Mesodermal cell (in vitro differentiated cells): Measurements from ENCODE around the gene CSF3.

Experiments used
- H3K27ac ChIP-seq: 2 replicates; pipeline ENCODE4 v1.7.0; 2013; ENCODE audit warnings: mild to moderate bottlenecking, low read depth, low read length, moderate library complexity; ENCODE audit not compliant: severe bottlenecking
- H3K36me3 ChIP-seq: 2 replicates; pipeline ENCODE4 v1.7.1; 2013; ENCODE audit warnings: mild to moderate bottlenecking, low read length, moderate library complexity; ENCODE audit not compliant: control insufficient read depth, insufficient read depth
- H3K4me1 ChIP-seq: one replicate; pipeline ENCODE4 v1.7.1; 2013; ENCODE audit warnings: mild to moderate bottlenecking, low read length; ENCODE audit not compliant: insufficient read depth, control insufficient read depth, poor library complexity, severe bottlenecking
- H3K4me3 ChIP-seq: 2 replicates; pipeline ENCODE4 v1.7.0; 2013; ENCODE audit warnings: low read length, control low read depth, mild to moderate bottlenecking; ENCODE audit not compliant: insufficient read depth, poor library complexity, severe bottlenecking; ENCODE audit errors: extremely low read depth
- H3K9me3 ChIP-seq: 2 replicates; pipeline ENCODE4 v1.7.1; 2013; ENCODE audit warnings: mild to moderate bottlenecking, low read length, moderate library complexity; ENCODE audit not compliant: control insufficient read depth
- WGBS, 2 experiments: methylation state at CpG; one replicate each; pipeline ENCODE4 v1.1.5; 2013; ENCODE audit warnings: missing lambda C conversion rate in 2 of 2; ENCODE audit not compliant: insufficient coverage in 2 of 2; 5-methylcytosine and 5-hydroxymethylcytosine counted together

CSF3 gene

DNA sequence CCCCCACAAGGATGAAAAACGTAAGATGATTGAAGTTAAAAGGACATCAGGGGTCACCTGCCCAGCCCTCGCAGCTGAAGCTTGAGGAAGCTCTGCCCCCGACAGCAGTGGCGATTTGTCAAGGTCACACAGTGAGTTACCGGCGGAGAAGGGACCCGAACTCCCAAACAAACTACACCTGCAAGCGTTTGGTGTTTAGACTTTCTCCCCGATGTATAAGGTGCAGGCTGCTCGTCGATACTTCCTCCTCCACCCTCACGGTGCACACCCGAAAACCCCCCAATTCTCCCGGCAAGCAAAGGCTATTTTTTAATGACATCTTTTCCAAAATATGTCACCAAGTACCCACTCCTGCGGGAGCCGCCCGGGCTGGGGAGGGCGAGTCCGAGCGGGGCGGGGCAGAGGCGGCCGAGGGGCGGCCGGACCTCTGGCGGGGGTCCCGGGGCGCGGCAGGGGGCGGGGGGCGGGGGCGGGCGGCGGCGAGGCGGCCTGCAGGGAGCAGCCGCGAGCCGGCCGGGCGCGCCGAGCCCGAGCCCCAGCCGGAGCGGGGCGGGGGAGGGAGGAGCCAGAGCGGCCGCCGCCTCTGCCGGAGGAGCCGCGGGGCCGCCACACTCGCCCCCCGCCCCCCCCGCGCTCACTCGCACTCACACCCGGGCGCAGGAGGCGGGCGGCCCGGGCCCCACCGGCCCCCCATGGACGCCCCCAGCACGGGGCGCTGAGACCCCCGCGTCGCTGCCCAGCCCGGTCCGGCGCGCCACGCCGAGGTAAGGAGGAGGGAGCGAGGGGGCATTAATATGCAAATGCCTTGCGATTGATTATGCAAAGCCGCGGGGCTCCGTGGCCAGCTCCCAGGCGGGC, 47.3 kb downstream of the CSF3 start, which contains the start of gene THRA:
Gene THRA (plus strand): TSS at position 637 of the 858 bp plus-strand sequence. CDS start 11,524 bp downstream, outside the sequence.
- 4 to 6% methylated on average over 29 of the region's 83 CpGs for WGBS, 2 experiments
- peak within 1 kb of the TSS; percentile 29 for H3K27ac ChIP-seq

DNA sequence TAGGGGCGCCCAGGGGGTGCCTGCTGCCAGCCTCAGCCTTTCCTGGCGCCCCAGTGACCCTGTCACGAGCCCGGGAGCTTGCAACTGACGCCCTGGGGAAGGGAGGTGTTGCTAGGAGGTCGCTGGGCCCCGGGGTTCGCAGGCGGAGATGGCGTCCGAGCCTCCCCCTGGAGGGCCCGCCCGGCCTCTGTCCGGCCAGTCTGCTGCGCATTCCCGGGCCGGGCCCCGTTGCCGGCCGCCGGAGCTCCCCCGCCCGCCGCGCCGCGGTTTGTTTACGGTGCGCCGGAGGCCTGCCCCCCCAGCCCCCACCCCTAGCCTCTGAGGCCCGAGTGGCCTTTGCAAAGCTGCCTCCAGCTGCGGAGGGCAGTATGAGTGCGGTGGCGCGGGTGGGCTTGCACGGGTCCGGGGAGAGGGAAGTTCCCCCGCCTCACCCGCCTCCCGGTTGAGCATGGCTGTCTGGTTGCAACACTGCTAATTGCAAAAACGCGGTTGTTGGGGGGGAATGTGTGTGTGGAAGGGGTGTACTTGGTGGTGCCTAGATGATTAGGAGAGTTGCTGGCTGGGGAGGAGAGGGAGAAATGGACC, 48.0 kb downstream of the CSF3 start:
- H3K27ac ChIP-seq = peak overlapping the region; percentile 29
- peaks cover 19% of the 10 kb centered on the region for H3K4me1 ChIP-seq
- H3K36me3 ChIP-seq = no peaks in the 10 kb centered on the region
- no peaks in the 10 kb centered on the region for H3K9me3 ChIP-seq
- H3K4me3 ChIP-seq = peak overlapping the region; percentile 83
- 0 to 1% methylated on average over 28 to 34 of the region's 42 CpGs for WGBS, 2 experiments

More for the DNA sequence above, 47.3 kb downstream of the CSF3 start, which contains the start of gene THRA:
- Histone ChIP-seq H3K36me3 (no peaks in the 10 kb centered on the region), H3K4me1 (peaks cover 18% of the 10 kb centered on the region), H3K9me3 (no peaks in the 10 kb centered on the region), H3K4me3 (peak within 1 kb of the TSS; percentile 83)

DNA sequence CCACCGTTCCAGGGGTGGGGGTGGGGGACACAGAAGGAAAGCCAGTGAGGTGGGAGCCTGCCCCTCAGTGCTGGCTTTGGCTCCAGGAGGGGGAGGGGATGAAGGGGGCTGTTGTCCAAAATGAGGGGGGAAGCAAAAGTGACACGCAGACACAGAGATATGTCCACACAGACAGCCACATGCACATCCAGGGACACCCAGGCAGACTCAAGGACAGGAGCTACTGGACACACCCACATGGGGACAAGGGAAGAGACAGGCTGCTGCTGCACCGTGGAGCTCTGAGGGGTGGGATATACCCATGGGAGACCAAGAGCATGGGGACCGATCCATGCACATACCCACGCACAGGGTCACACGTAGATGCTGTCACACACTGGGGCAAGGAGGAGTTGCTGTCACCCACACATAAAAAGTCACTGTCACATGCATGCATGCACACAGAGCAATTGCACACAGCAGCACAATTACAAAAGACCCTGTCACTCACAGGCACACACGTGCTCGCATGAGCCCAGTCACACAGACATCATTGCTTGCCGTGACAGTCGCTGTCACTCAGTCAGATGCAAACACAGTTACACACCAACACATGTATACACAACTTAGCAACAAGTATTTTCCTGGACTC, 48.8 kb downstream of the CSF3 start:
- no peaks in the 10 kb centered on the region for H3K36me3 ChIP-seq
- H3K4me3 ChIP-seq = peak overlapping the region; percentile 83
- peaks cover 27% of the 10 kb centered on the region for H3K4me1 ChIP-seq
- 53 to 71% methylated on average over 5 to 8 of the region's 10 CpGs for WGBS, 2 experiments
- H3K27ac ChIP-seq = no peak overlapping the region
- no peaks in the 10 kb centered on the region for H3K9me3 ChIP-seq

DNA sequence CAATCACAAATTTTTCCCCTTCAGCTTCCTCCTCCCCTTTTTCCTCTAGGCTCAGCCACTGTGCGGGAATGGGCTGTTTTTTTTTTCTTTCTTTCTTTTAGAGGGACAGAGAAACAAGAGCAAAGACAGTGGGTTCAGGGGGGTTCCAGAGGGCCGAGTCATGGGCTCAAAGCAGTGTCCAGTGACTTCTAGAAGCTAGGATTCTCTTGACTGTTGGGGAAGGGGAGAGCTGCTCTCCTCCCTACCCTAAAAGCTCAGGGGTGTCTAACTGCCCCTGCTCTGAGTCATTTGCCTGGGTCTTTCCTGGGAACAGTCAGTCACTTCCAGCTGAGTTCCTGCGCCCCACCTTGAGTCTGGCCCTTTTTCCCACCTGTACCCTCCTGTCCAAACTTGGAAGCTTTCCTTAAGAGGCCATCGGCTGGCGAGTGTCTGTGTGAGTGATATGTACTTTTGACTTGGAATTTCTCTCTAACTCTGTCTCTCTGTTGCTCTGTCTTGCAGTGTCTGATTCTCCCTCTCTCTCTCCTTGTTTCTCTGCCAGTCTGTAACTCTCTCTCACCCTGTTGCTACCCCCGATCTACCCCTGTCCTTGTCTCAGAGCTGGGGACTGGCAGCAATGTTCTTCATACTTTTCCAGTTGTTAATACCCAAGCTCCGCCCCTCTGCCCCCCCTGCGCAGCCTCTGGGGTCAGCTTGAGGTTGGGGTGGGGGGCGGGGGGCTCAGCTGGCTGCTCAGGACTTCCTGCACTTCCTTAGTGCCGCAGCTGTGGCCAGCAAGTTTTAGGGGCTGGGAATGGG, 49.9 kb downstream of the CSF3 start:
- H3K27ac ChIP-seq = peak overlapping the region; percentile 50
- H3K9me3 ChIP-seq = no peaks in the 10 kb centered on the region
- 47% methylated on average over 2 of the region's 10 CpGs; no CpG with 5 or more reads in 1 of the 2 experiments for WGBS, 2 experiments
- no peaks in the 10 kb centered on the region for H3K36me3 ChIP-seq
- H3K4me1 ChIP-seq = peaks cover 38% of the 10 kb centered on the region
- peak overlapping the region; percentile 9 for H3K4me3 ChIP-seq

DNA sequence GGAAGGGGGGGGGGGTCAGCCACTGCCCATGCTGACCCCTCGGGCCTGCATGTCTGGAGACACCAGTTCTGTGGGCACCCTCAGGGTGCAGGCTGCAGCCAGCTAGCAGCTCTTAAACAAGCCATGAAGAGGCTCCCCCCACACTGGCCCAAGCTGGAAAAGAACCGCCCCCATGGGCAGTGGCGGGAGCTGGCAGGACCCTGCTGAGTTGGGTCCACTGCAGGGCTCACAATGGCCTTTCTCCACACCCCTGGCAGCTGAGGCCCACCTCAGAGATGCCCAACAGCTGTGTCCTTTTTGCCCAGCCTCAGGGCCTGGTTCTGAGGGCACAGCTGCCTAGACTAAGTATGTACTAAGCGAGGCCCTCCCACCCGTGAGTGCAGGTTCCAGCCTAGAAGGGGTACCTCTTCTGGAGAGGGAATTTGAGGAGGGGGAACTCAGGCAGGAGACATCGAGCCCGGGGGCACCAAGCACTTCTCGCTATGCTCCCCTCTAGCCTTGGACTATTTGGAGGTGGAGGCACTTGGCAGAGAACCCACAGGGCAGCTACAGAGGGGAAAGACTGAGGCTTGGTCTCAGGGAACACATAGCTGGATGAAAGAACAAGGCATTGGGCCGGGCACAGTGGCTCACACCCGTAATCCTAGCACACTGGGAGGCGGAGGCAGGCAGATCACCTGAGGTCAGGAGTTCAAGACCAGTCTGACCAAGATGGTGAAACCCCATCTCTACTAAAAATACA, 50.7 kb downstream of the CSF3 start:
- peak overlapping the region; percentile 9 for H3K4me3 ChIP-seq
- peaks cover 46% of the 10 kb centered on the region for H3K4me1 ChIP-seq
- H3K9me3 ChIP-seq = no peaks in the 10 kb centered on the region
- peak overlapping the region; percentile 19 for H3K27ac ChIP-seq
- 77 to 81% methylated on average over 7 to 10 of the region's 11 CpGs for WGBS, 2 experiments
- H3K36me3 ChIP-seq = no peaks in the 10 kb centered on the region
